Muscle of back (tissue), 11 donors: Measurements from ENCODE around the gene RAPGEF2. TPM values are rescaled to one million over a fixed set of nuclear protein-coding genes. Genes with fewer than 3 reads are reported as not detected.
"Not testable (repeated sequence)": the region's sequence is repeated elsewhere in the genome, so short reads cannot be mapped to it uniquely, and the experiment has no call there.

ENCODE experiments used
- DNase-seq, 3 donors: peaks; one replicate each; pipeline versions ENCODE4 v3.0.0 to v3.0.0-alpha.2; 2013
- polyA plus RNA-seq, 10 donors: library from polyadenylated mRNA; unstranded; fragments of 120-200 nt; gene quantifications; one replicate each; pipeline ENCODE4 v1.2.1, GENCODE V29; 2013; ENCODE audit not compliant: insufficient read length in 10 of 10

Gene RAPGEF2
- polyA plus RNA-seq, 10 donors: 22.5 to 34.2 (median 27.5) TPM

- no peak for DNase-seq
Measured at GRCh38 chr4:159158985-159159384, 56.1 kb downstream of the RAPGEF2 start.

- no peak for DNase-seq
Measured at GRCh38 chr4:159159611-159160010, 56.7 kb downstream of the RAPGEF2 start.

- DNase-seq: peak in 2 of 3 donors; percentile 34 to 58
Measured at GRCh38 chr4:159160242-159160641, 57.4 kb downstream of the RAPGEF2 start.

- DNase-seq: not testable (repeated sequence)
Measured at GRCh38 chr4:159161436-159161835, 58.6 kb downstream of the RAPGEF2 start.

- no peak for DNase-seq
Measured at GRCh38 chr4:159162576-159162975, 59.7 kb downstream of the RAPGEF2 start.

- DNase-seq: no peak
Measured at GRCh38 chr4:159163521-159163920, 60.6 kb downstream of the RAPGEF2 start.

- no peak for DNase-seq
Measured at GRCh38 chr4:159169404-159170302, 66.8 kb downstream of the RAPGEF2 start.

GRCh38 chr4:159171287-159171686 lies 68.4 kb downstream of the RAPGEF2 start:
- DNase-seq: no peak

- no peak for DNase-seq
Measured at GRCh38 chr4:159173886-159174285, 71.0 kb downstream of the RAPGEF2 start.

- DNase-seq: no peak
Measured at GRCh38 chr4:159174645-159175084, 71.8 kb downstream of the RAPGEF2 start.

GRCh38 chr4:159175085-159175988 lies 72.5 kb downstream of the RAPGEF2 start:
- DNase-seq: peak; percentile 85 to 91 (median 88)

- DNase-seq: no peak
Measured at GRCh38 chr4:159175989-159176375, 73.1 kb downstream of the RAPGEF2 start.

GRCh38 chr4:159177265-159178150 lies 74.6 kb downstream of the RAPGEF2 start:
- peak in 1 of 3 donors; percentile 28 for DNase-seq

- peak in 1 of 3 donors; percentile 26 for DNase-seq
Measured at GRCh38 chr4:159178151-159178546, 75.3 kb downstream of the RAPGEF2 start.

- DNase-seq: no peak
Measured at GRCh38 chr4:159178979-159179969, 76.4 kb downstream of the RAPGEF2 start.

- DNase-seq: not testable (repeated sequence)
Measured at GRCh38 chr4:159183885-159184605, 81.2 kb downstream of the RAPGEF2 start.

- no peak for DNase-seq
Measured at GRCh38 chr4:159185591-159186023, 82.7 kb downstream of the RAPGEF2 start.

GRCh38 chr4:159188646-159189045 lies 85.8 kb downstream of the RAPGEF2 start:
- DNase-seq: no peak

GRCh38 chr4:159190651-159191050 lies 87.8 kb downstream of the RAPGEF2 start:
- no peak for DNase-seq
